Measurements from ENCODE around the gene BCAS3. TPM values are rescaled to one million over a fixed set of nuclear protein-coding genes. Genes with fewer than 3 reads are reported as not detected.

Gene BCAS3
- total RNA-seq, 1 donor from 2014 or later: 17.1 TPM

- no peak for DNase-seq (ENCODE audit: low read depth, low spot score)
These were observed 699.5 kb downstream of the BCAS3 start for GRCh38 chr17:61376931-61377838.

GRCh38 chr17:61378658-61379456 lies 701.2 kb downstream of the BCAS3 start:
- DNase-seq (ENCODE audit: low read depth, low spot score): no peak

- no peak for DNase-seq (ENCODE audit: low read depth, low spot score)
These were observed 702.0 kb downstream of the BCAS3 start for GRCh38 chr17:61379457-61380216.

- no peak for DNase-seq (ENCODE audit: low read depth, low spot score)
These were observed 702.7 kb downstream of the BCAS3 start for GRCh38 chr17:61380217-61380835.

GRCh38 chr17:61380836-61381525 lies 703.3 kb downstream of the BCAS3 start:
- no peak for DNase-seq (ENCODE audit: low read depth, low spot score)

GRCh38 chr17:61381537-61381936 lies 703.9 kb downstream of the BCAS3 start:
- DNase-seq (ENCODE audit: low read depth, low spot score): no peak

GRCh38 chr17:61382796-61383688 lies 705.4 kb downstream of the BCAS3 start:
- no peak for DNase-seq (ENCODE audit: low read depth, low spot score)

GRCh38 chr17:61383689-61384201 lies 706.1 kb downstream of the BCAS3 start:
- DNase-seq (ENCODE audit: low read depth, low spot score): no peak

GRCh38 chr17:61384354-61384691 lies 706.7 kb downstream of the BCAS3 start:
- DNase-seq (ENCODE audit: low read depth, low spot score): no peak

- DNase-seq (ENCODE audit: low read depth, low spot score): no peak
These were observed 707.3 kb downstream of the BCAS3 start for GRCh38 chr17:61384692-61385576.

- DNase-seq (ENCODE audit: low read depth, low spot score): no peak
These were observed 708.1 kb downstream of the BCAS3 start for GRCh38 chr17:61385577-61386236.

- DNase-seq (ENCODE audit: low read depth, low spot score): no peak
These were observed 708.6 kb downstream of the BCAS3 start for GRCh38 chr17:61386251-61386650.

GRCh38 chr17:61387011-61387410 lies 709.4 kb downstream of the BCAS3 start:
- no peak for DNase-seq (ENCODE audit: low read depth, low spot score)

GRCh38 chr17:61387511-61388305 lies 710.1 kb downstream of the BCAS3 start:
- no peak for DNase-seq (ENCODE audit: low read depth, low spot score)

- no peak for DNase-seq (ENCODE audit: low read depth, low spot score)
These were observed 711.1 kb downstream of the BCAS3 start for GRCh38 chr17:61388561-61389356.

Measured in pulmonary artery endothelial cell (primary cell).